Endodermal cell (in vitro differentiated cells): ENCODE data around the gene IFIH1. TPM values are rescaled to one million over a fixed set of nuclear protein-coding genes. Genes with fewer than 3 reads are reported as not detected.

ENCODE experiments used
- DNase-seq: peaks from one replicate; pipeline ENCODE4 v3.0.0-alpha.2; 2017
- H3K27ac ChIP-seq: 2 replicates; pipeline ENCODE4 v1.5.1; 2013; ENCODE audit warnings: mild to moderate bottlenecking, low read depth, low read length, moderate library complexity
- H3K27me3 ChIP-seq: 2 replicates; pipeline ENCODE4 v1.6.1; 2013; ENCODE audit warnings: mild to moderate bottlenecking, low read length, moderate library complexity; ENCODE audit not compliant: insufficient read depth, control insufficient read depth, poor library complexity, severe bottlenecking
- H3K36me3 ChIP-seq: 2 replicates; pipeline ENCODE4 v1.7.0; 2013; ENCODE audit warnings: mild to moderate bottlenecking, low read length, moderate library complexity; ENCODE audit not compliant: control insufficient read depth, insufficient read depth
- H3K4me1 ChIP-seq: one replicate; pipeline ENCODE4 v1.7.0; 2013; ENCODE audit warnings: low read length; ENCODE audit not compliant: control insufficient read depth, insufficient read depth
- H3K4me3 ChIP-seq: 2 replicates; pipeline ENCODE4 v1.5.1; 2013; ENCODE audit warnings: mild to moderate bottlenecking, low read length, moderate library complexity
- H3K9ac ChIP-seq: 2 replicates; pipeline ENCODE4 v1.6.1; 2013; ENCODE audit warnings: mild to moderate bottlenecking, low read length, moderate library complexity; ENCODE audit not compliant: poor library complexity, severe bottlenecking; ENCODE audit errors: extremely low read depth
- H3K9me3 ChIP-seq: 2 replicates; pipeline ENCODE4 v1.6.1; 2013; ENCODE audit warnings: mild to moderate bottlenecking, low read length, moderate library complexity; ENCODE audit not compliant: control insufficient read depth
- H3K27ac Mint-ChIP-seq: 2 replicates; pipeline ENCODE4 v1.8.0; 2020; ENCODE audit warnings: mixed read lengths
- H3K27me3 Mint-ChIP-seq: 2 replicates; pipeline ENCODE4 v1.8.0; 2021; ENCODE audit warnings: mild to moderate bottlenecking, mixed read lengths; ENCODE audit not compliant: insufficient read depth
- H3K36me3 Mint-ChIP-seq: 2 replicates; pipeline ENCODE4 v1.8.0; 2020; ENCODE audit warnings: low read depth, mixed read lengths
- H3K4me1 Mint-ChIP-seq: 2 replicates; pipeline ENCODE4 v1.8.0; 2020; ENCODE audit warnings: mixed read lengths
- H3K4me3 Mint-ChIP-seq: 2 replicates; pipeline ENCODE4 v1.8.0; 2020; ENCODE audit warnings: mild to moderate bottlenecking, moderate library complexity, mixed read lengths
- H3K9me3 Mint-ChIP-seq: 2 replicates; pipeline ENCODE4 v1.8.0; 2020; ENCODE audit warnings: mild to moderate bottlenecking, mixed read lengths
- WGBS, 2 experiments: methylation state at CpG; one replicate each; pipeline versions ENCODE4 v1.1.5 to v1.1.7; 2013; ENCODE audit warnings: missing lambda C conversion rate in 2 of 2, mixed read lengths in 1 of 2; ENCODE audit not compliant: insufficient coverage in 1 of 2, insufficient read length in 1 of 2; 5-methylcytosine and 5-hydroxymethylcytosine counted together
- total RNA-seq, 2 donors: library from RNA; stranded (reverse); fragmentation: NEBNext Ultra II Directional in 1 of 2; extraction: Animal tissue kit (Norgen Biotek cat#: 25700) in 1 of 2; gene quantifications; 2 replicates in 1 of 2; 3 replicates in 1 of 2; pipeline ENCODE4 v1.2.1, GENCODE V29; 2021
- TF ChIP-seq, protein P1 (sequence below): fragments of 200-600 bp; sonication (generic); conservative IDR thresholded peaks from 2 replicates; pipeline ENCODE4 v1.5.0; 2021; ENCODE audit warnings: antibody characterized with exemption, mild to moderate bottlenecking

Gene IFIH1
- total RNA-seq, 2 donors from 2014 or later = 0.13 to 0.15 TPM

DNA sequence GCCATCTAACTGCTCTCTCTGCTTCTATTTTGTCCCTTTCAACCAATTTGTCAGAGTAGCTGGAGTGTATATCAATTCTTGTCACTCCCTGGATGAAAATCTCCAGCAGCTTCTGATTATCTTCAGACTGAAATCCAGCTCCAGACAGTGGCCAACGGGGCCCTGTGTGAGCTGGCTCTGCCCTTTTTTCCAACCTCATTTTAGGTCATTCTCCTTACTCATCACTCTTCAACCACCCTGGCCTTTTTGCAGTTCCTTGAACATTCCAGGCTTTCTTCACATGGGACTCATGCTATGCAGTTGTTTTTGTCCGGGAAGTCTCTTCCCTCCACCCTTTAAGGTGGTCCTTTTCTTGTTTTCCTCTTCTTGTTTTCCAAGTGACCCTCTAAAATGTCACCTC lies 59.8 kb downstream of the IFIH1 start:
- no peak overlapping the region for H3K4me3 Mint-ChIP-seq
- H3K36me3 ChIP-seq = no peaks in the 10 kb centered on the region
- no peaks in the 10 kb centered on the region for H3K4me1 ChIP-seq
- H3K4me1 Mint-ChIP-seq = no peaks in the 10 kb centered on the region
- DNase-seq = no peak
- H3K27me3 ChIP-seq = no peaks in the 10 kb centered on the region
- 80 to 93% methylated on average over 1 to 2 of the region's 2 CpGs for WGBS, 2 experiments
- no peak overlapping the region for H3K9ac ChIP-seq
- H3K36me3 Mint-ChIP-seq = no peaks in the 10 kb centered on the region
- no peaks in the 10 kb centered on the region for H3K27me3 Mint-ChIP-seq
- TF ChIP-seq, protein P1, sequence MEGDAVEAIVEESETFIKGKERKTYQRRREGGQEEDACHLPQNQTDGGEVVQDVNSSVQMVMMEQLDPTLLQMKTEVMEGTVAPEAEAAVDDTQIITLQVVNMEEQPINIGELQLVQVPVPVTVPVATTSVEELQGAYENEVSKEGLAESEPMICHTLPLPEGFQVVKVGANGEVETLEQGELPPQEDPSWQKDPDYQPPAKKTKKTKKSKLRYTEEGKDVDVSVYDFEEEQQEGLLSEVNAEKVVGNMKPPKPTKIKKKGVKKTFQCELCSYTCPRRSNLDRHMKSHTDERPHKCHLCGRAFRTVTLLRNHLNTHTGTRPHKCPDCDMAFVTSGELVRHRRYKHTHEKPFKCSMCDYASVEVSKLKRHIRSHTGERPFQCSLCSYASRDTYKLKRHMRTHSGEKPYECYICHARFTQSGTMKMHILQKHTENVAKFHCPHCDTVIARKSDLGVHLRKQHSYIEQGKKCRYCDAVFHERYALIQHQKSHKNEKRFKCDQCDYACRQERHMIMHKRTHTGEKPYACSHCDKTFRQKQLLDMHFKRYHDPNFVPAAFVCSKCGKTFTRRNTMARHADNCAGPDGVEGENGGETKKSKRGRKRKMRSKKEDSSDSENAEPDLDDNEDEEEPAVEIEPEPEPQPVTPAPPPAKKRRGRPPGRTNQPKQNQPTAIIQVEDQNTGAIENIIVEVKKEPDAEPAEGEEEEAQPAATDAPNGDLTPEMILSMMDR = no peak
- no peak overlapping the region for H3K27ac Mint-ChIP-seq
- no peak overlapping the region for H3K27ac ChIP-seq
- no peaks in the 10 kb centered on the region for H3K9me3 ChIP-seq
- no peaks in the 10 kb centered on the region for H3K9me3 Mint-ChIP-seq
- no peak overlapping the region for H3K4me3 ChIP-seq

DNA sequence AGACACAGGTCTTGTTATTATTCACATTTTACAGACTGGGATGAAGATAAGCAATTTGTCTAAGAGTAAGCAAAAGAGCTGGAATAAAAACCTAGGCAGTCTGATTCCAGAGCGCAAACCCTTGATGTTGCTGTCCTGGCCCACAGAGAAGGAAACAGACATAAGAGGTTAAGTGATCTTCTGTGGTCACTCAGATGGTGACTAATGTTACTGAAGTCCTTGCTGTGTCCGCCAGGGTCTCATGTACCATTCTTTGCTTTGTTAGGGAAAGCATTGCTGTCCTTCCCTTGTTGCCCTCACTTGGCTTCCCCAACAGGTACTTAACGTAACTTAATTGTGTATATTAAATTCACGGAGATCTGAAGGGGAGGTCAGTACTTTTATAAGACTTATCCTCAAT lies 60.3 kb downstream of the IFIH1 start:
- H3K27me3 ChIP-seq = no peaks in the 10 kb centered on the region
- H3K9ac ChIP-seq = no peak overlapping the region
- Mint-ChIP-seq H3K4me1 (no peaks in the 10 kb centered on the region), H3K9me3 (no peaks in the 10 kb centered on the region), H3K36me3 (no peaks in the 10 kb centered on the region), H3K27me3 (no peaks in the 10 kb centered on the region), H3K27ac (no peak overlapping the region), H3K4me3 (no peak overlapping the region)
- DNase-seq = no peak
- H3K9me3 ChIP-seq = no peaks in the 10 kb centered on the region
- no peaks in the 10 kb centered on the region for H3K4me1 ChIP-seq
- no peaks in the 10 kb centered on the region for H3K36me3 ChIP-seq
- TF ChIP-seq, protein P1 = no peak
- H3K27ac ChIP-seq = no peak overlapping the region
- no peak overlapping the region for H3K4me3 ChIP-seq
- 84 to 100% methylated on average over 3 to 4 of the region's 4 CpGs for WGBS, 2 experiments

DNA sequence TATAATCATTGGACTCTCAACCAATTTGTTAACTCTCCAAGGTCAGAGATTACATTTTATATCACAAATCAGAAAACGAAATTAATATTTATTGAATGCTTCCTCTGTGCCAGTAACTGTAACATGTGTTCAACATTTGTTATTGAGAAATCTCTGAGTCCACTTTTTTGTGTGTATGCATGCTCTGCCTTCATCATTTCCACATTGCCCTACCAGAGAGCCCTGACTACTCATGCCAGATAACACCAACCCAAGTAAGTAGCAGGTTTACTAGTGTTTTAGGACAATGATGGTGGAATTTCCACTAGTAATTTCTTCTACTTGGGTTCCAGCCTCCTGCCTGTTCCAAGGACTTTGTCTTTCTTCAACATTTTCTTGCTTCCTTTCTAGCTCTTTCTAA lies 61.1 kb downstream of the IFIH1 start:
- no peaks in the 10 kb centered on the region for H3K36me3 Mint-ChIP-seq
- no peaks in the 10 kb centered on the region for H3K9me3 ChIP-seq
- no peak overlapping the region for H3K27ac ChIP-seq
- H3K4me3 ChIP-seq = no peak overlapping the region
- no peaks in the 10 kb centered on the region for H3K9me3 Mint-ChIP-seq
- H3K27me3 Mint-ChIP-seq = no peaks in the 10 kb centered on the region
- no peaks in the 10 kb centered on the region for H3K36me3 ChIP-seq
- no peaks in the 10 kb centered on the region for H3K4me1 Mint-ChIP-seq
- H3K27me3 ChIP-seq = no peaks in the 10 kb centered on the region
- H3K9ac ChIP-seq = no peak overlapping the region
- no peak overlapping the region for H3K27ac Mint-ChIP-seq
- DNase-seq = no peak
- no peak overlapping the region for H3K4me3 Mint-ChIP-seq
- no peaks in the 10 kb centered on the region for H3K4me1 ChIP-seq
- WGBS, 2 experiments = 86% methylated on average over 1 of the region's 1 CpG; no CpG with 5 or more reads in 1 of the 2 experiments
- TF ChIP-seq, protein P1 = no peak
